MM.1S (cell line): ENCODE data around the gene AGPAT1.
A peak's percentile ranks its signal among the peaks of the same experiment; 100 is the strongest.

Experiments
- DNase-seq: peaks from one replicate; pipeline ENCODE4 v3.0.0-alpha.2; 2015
- H2AFZ ChIP-seq: fragments of 300-600 bp; sonication (generic); 2 replicates; pipeline ENCODE4 v1.6.0; 2016; ENCODE audit warnings: antibody characterized with exemption, low read length
- H3F3A ChIP-seq: fragments of 300-600 bp; sonication (generic); 2 replicates; pipeline ENCODE4 v1.6.1; 2016; ENCODE audit warnings: mild to moderate bottlenecking, antibody characterized with exemption, low read length, moderate library complexity, mixed read lengths; ENCODE audit not compliant: insufficient read depth
- H3K27ac ChIP-seq: fragments of 300-600 bp; sonication (generic); 2 replicates; pipeline ENCODE4 v1.5.1; 2016; ENCODE audit warnings: mild to moderate bottlenecking, low read length
- H3K27me3 ChIP-seq: fragments of 300-600 bp; sonication (generic); replicated peaks from 2 replicates; pipeline ENCODE4 v1.6.0; 2016; ENCODE audit warnings: low read length; ENCODE audit not compliant: insufficient read depth
- H3K36me3 ChIP-seq: fragments of 300-600 bp; sonication (generic); replicated peaks from 2 replicates; pipeline ENCODE4 v1.6.1; 2016; ENCODE audit warnings: mild to moderate bottlenecking, low read length, mixed read lengths; ENCODE audit not compliant: insufficient read depth
- H3K4me1 ChIP-seq: fragments of 300-600 bp; sonication (generic); 2 replicates; pipeline ENCODE4 v1.6.1; 2016; ENCODE audit warnings: low read length, mixed read lengths
- H3K4me2 ChIP-seq: fragments of 300-600 bp; sonication (generic); 2 replicates; pipeline ENCODE4 v1.6.0; 2016; ENCODE audit warnings: low read depth, low read length
- H3K4me3 ChIP-seq: fragments of 300-600 bp; sonication (generic); 2 replicates; pipeline ENCODE4 v1.5.1; 2016; ENCODE audit warnings: low read length, mixed read lengths
- H3K79me2 ChIP-seq: fragments of 300-600 bp; sonication (generic); 2 replicates; pipeline ENCODE4 v1.6.1; 2016; ENCODE audit warnings: mixed run types, low read length, mixed read lengths
- H3K9ac ChIP-seq: fragments of 300-600 bp; sonication (generic); 2 replicates; pipeline ENCODE4 v1.6.1; 2016; ENCODE audit warnings: low read length, mixed read lengths
- H3K9me2 ChIP-seq: fragments of 300-600 bp; sonication (generic); replicated peaks from 2 replicates; pipeline ENCODE4 v1.6.1; 2016; ENCODE audit warnings: mild to moderate bottlenecking, low read length, mixed read lengths; ENCODE audit not compliant: insufficient read depth
- H3K9me3 ChIP-seq: fragments of 300-600 bp; sonication (generic); replicated peaks from 2 replicates; pipeline ENCODE4 v1.6.1; 2016; ENCODE audit warnings: mild to moderate bottlenecking, low read length, mixed read lengths; ENCODE audit not compliant: insufficient read depth
- H4K20me1 ChIP-seq: fragments of 300-600 bp; sonication (generic); 2 replicates; pipeline ENCODE4 v1.6.1; 2016; ENCODE audit warnings: mild to moderate bottlenecking, low read length, moderate library complexity, mixed read lengths; ENCODE audit not compliant: insufficient read depth
- EZH2 ChIP-seq: fragments of 300-600 bp; sonication (generic); optimal IDR thresholded peaks from 2 replicates; pipeline ENCODE3; 2017; ENCODE audit warnings: low read depth, mild to moderate bottlenecking, antibody characterized with exemption, low read length, mixed read lengths
- EZH2phosphoT487 ChIP-seq: fragments of 300-600 bp; sonication (generic); IDR thresholded peaks from 2 replicates; pipeline ENCODE4 v1.6.1; 2018; ENCODE audit warnings: antibody characterized with exemption, low read length
- TF ChIP-seq, protein P1 (sequence below): fragments of 300-600 bp; sonication (generic); IDR thresholded peaks from 2 replicates; pipeline ENCODE4 v1.5.1; 2016; ENCODE audit warnings: antibody characterized with exemption, low read length, mixed read lengths

Gene AGPAT1

DNA sequence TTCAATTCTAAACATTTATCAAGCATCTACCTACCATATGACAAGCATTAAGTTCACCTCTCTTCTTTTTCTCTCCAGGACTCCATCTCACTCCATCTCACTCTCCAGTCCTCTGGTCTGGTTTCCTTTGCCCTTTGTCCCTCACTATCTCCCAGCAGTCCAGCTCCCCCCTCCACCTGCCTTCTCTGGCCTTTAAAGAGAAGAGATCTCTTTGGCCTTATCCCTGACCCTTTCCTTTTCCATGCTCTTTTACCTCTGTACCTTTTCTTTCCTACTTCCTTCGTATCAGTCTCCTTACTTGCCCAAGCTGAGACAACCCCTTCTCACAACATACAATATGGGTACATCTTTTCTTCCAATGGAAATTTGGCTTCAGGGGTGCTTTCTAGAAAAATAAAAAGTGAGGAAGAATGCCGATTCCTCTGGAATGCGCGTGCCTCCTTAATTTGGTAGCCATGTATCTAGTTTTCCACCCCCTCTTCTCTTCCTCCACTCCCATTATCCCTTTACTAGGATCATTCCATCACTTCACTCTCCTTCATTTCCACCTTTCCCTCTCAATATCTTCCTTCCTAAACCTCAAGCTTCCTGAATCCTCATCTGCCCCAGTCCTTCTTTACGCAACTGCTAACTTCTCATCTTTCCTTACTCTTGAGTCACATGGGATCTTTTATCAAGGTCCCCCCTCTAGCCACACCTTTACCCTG lies 745 bp upstream of the AGPAT1 start:
- Histone ChIP-seq H3K4me3 (peak overlapping the region; percentile 82), H3K36me3 (no peaks in the 10 kb centered on the region), H3K4me1 (peaks cover 21% of the 10 kb centered on the region), H3K9ac (peak overlapping the region; percentile 70; the same call in 1 of the 2 replicates), H3F3A (peaks cover 19% of the 10 kb centered on the region), H2AFZ (peak overlapping the region; percentile 79), H3K9me2 (no peaks in the 10 kb centered on the region), H3K27me3 (no peaks in the 10 kb centered on the region), H4K20me1 (no peaks in the 10 kb centered on the region), H3K9me3 (no peaks in the 10 kb centered on the region), H3K4me2 (peak overlapping the region; percentile 97), H3K79me2 (peaks cover 17% of the 10 kb centered on the region), H3K27ac (peak overlapping the region; percentile 96; the same call in 1 of the 2 replicates)
- DNase-seq, result no peak
- no peak for TF ChIP-seq EZH2phosphoT487
- TF ChIP-seq, protein P1, sequence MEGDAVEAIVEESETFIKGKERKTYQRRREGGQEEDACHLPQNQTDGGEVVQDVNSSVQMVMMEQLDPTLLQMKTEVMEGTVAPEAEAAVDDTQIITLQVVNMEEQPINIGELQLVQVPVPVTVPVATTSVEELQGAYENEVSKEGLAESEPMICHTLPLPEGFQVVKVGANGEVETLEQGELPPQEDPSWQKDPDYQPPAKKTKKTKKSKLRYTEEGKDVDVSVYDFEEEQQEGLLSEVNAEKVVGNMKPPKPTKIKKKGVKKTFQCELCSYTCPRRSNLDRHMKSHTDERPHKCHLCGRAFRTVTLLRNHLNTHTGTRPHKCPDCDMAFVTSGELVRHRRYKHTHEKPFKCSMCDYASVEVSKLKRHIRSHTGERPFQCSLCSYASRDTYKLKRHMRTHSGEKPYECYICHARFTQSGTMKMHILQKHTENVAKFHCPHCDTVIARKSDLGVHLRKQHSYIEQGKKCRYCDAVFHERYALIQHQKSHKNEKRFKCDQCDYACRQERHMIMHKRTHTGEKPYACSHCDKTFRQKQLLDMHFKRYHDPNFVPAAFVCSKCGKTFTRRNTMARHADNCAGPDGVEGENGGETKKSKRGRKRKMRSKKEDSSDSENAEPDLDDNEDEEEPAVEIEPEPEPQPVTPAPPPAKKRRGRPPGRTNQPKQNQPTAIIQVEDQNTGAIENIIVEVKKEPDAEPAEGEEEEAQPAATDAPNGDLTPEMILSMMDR, result no peak
- no peak for TF ChIP-seq EZH2

DNA sequence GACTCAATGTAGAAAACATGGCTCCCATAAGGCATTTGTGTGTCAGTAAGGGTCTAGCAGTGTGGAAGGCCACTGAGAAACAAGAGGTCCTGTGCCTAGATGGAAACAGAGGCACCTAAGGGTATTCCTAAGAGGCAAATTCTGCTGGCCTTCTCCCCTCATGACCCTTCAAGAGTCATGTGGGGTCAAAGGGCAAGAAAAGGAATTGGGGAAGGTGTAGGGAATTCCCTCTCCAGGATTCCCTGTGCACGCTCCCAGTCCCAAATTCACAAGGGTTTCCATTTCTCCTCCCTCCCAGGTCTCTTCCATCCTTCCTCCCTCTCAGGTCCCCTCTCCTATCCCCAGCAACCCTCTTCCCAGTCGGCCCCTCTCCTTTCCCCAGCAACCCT lies 568 bp downstream of the AGPAT1 start:
- DNase-seq, result no peak
- no peaks in the 10 kb centered on the region for H3K36me3 ChIP-seq
- no peaks in the 10 kb centered on the region for H3K9me3 ChIP-seq
- H3K4me2 ChIP-seq, result peak overlapping the region; percentile 97
- no peaks in the 10 kb centered on the region for H3K9me2 ChIP-seq
- H3F3A ChIP-seq, result peaks cover 19% of the 10 kb centered on the region
- peak overlapping the region; percentile 90 for H3K4me3 ChIP-seq
- peak overlapping the region; percentile 96 for H2AFZ ChIP-seq
- H3K27me3 ChIP-seq, result no peaks in the 10 kb centered on the region
- TF ChIP-seq EZH2, result no peak
- TF ChIP-seq, protein P1, result no peak
- no peak for TF ChIP-seq EZH2phosphoT487
- H3K79me2 ChIP-seq, result peaks cover 17% of the 10 kb centered on the region
- H3K27ac ChIP-seq, result no peak overlapping the region
- peaks cover 21% of the 10 kb centered on the region for H3K4me1 ChIP-seq
- peak overlapping the region; percentile 83 for H3K9ac ChIP-seq
- no peaks in the 10 kb centered on the region for H4K20me1 ChIP-seq

DNA sequence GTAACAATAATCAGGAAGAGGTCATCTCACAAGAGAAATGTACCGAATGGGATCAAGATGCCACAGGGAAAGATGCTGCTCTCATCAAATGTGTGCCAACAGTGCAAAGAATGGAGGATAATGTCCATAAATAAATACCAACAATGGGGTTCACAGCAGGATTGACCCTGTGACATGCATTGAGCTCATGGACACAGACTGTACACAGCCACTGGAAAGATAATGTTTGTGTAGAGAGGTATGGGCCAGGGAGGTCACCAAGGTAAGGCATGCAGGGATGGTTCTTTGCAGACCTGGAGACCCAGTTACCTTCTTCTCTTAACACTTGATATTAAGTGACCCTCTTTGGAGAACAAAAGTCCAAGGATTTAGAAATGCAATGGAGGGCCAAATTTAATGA lies 1.5 kb downstream of the AGPAT1 start:
- no peak overlapping the region for H3K27ac ChIP-seq
- peaks cover 17% of the 10 kb centered on the region for H3K79me2 ChIP-seq
- no peaks in the 10 kb centered on the region for H4K20me1 ChIP-seq
- H3K4me2 ChIP-seq, result no peak overlapping the region
- no peaks in the 10 kb centered on the region for H3K36me3 ChIP-seq
- peaks cover 21% of the 10 kb centered on the region for H3K4me1 ChIP-seq
- DNase-seq, result no peak
- H2AFZ ChIP-seq, result no peak overlapping the region
- no peaks in the 10 kb centered on the region for H3K9me2 ChIP-seq
- H3K9ac ChIP-seq, result no peak overlapping the region
- H3K4me3 ChIP-seq, result no peak overlapping the region
- no peaks in the 10 kb centered on the region for H3K9me3 ChIP-seq
- no peak for TF ChIP-seq EZH2
- no peak for TF ChIP-seq EZH2phosphoT487
- TF ChIP-seq, protein P1, result no peak
- no peaks in the 10 kb centered on the region for H3K27me3 ChIP-seq
- H3F3A ChIP-seq, result peaks cover 19% of the 10 kb centered on the region
